Stimulated activated CD4-positive, alpha-beta T cell treated with anti-CD3 and anti-CD28 coated beads, TNF-alpha, amount 100 ng/mL, for 48 hours (primary cell): ENCODE measurements around the gene PKD1L1.
A peak's percentile ranks its signal among the peaks of the same experiment; 100 is the strongest.
"Not testable (repeated sequence)": the region's sequence is repeated elsewhere in the genome, so short reads cannot be mapped to it uniquely, and the experiment has no call there.

Experiments
- DNase-seq, 3 donors: peaks; one replicate each; pipeline ENCODE4 v3.0.0-alpha.2; 2020; ENCODE audit warnings: low read depth in 3 of 3

PKD1L1 gene

DNA sequence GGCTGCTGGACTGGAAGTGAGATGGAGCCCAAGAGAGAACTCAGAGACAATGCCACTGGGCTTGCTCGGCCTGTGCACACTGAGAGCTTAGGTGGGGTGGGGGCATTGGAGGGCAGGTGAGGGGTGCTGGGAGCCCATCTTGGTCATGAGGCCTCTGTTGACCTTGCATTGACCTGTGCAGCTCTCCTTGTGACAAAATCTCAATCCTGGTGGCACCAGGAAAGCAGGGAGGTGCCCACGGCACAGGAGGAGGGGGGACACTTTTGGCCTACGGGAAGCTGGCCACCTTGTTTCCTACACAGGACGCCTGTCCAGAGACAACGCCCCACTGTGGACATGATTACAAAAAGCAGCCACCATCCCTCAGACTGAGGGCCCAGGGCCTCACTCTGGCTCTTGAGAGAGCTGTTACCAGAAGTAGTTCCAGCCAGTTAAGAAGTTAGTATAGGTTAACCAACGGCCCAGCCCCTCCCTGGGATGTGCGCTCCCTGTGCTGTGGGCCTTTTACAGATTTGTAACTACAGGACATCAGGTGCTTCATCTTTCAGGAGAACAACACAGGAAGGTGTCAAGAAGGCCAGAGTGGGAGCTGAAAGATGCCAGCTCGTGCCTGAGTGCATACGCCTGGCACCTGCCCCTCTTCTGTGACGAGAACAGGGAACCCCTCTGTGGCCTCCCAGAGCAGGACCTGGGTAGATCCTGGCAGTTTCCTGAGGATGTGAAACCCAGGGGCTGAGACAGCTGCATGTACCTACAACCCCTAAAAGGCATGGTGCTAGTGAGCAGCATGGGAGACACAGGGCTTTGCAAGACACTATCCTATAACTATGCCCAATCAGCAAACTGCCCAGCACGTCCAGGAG lies 10.3 kb downstream of the PKD1L1 start:
- DNase-seq: no peak

GRCh38 chr7:47937065-47937687 lies 11.1 kb downstream of the PKD1L1 start:
- DNase-seq: peak in 2 of 3 donors; percentile 5 to 19

GRCh38 chr7:47936323-47936722 lies 11.9 kb downstream of the PKD1L1 start:
- DNase-seq: no peak

- no peak for DNase-seq
Observed at GRCh38 chr7:47935336-47935735, 12.9 kb downstream of the PKD1L1 start.

DNA sequence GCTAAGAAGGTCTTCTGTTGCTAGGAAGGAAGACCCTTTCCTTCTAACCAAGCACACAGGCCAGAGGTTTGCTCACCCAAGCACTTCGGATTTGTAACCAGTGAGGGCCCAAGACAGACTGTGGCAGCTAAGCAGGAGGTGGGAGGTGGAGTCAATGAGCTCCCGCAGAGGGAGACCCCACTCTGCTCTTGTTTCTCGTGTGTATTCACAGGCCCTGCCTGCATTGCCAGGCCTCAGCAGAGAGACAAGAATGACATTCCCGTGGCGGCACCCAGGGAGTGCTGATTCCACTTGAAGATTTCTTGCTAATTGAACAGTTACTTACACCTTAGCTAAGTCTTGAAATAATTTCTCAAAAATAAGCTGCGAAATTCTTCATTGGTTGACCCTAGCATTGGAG lies 13.4 kb downstream of the PKD1L1 start:
- no peak for DNase-seq

- no peak for DNase-seq
Observed at GRCh38 chr7:47933215-47933614, 15.1 kb downstream of the PKD1L1 start.

- no peak for DNase-seq
Observed at GRCh38 chr7:47932466-47933037, 15.7 kb downstream of the PKD1L1 start.

DNA sequence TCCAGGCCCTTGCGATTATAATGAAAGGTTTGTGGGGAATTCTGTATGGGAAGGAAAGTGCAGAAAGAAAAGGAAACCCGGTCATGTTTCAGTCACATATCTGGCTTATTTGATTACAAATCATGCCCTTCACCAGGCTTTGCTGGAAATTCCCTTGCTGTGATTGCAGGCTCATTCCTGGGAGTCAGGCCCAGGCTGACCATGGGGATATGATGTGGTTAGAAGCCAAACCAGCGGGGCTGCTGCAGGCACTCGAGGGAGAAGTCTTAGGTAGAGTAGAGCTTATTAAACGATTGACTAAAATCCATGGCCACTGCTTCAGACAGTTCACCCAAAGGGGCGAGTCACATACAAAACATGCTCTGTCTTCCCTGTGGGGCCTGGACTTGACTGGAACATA lies 16.2 kb downstream of the PKD1L1 start:
- no peak for DNase-seq

GRCh38 chr7:47931005-47932004 lies 17.0 kb downstream of the PKD1L1 start:
- no peak for DNase-seq

GRCh38 chr7:47924266-47924665 lies 24.0 kb downstream of the PKD1L1 start:
- no peak for DNase-seq

GRCh38 chr7:47923081-47923875 lies 25.0 kb downstream of the PKD1L1 start:
- DNase-seq: not testable (repeated sequence)

DNA sequence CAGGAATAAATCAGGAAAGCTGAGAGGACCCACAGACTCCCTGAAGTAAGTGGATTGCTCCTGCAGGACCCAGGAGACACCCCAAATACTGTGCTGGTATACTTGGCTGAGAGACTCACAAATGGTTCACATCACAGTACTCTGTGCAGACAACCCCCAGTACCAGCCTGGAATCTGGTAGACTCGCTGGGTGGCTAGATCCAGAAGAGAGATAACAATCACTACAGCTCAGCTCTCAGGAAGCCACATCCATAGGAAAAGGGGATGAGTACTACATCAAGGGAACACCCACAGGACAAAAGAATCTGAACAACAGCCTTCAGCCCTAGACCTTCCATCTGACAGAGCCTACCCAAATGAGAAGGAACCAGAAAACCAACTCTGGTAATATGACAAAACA lies 31.8 kb downstream of the PKD1L1 start:
- not testable (repeated sequence) for DNase-seq

DNA sequence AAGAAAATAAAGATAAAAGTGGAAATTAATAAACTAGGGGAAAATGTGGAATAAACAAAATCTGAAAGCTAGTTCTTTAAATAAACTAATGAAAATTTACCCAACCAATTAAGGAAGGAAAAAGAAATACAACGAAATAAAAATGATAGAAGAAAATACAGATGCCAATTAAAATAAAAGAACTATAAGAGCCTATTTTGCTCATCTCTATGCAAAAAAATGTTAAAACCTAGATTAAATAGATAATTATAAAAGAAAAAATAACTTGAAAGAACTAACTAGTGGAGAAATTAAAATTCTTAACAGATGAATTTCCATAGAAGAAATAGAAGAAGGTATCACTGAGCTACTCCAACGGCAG lies 32.7 kb downstream of the PKD1L1 start:
- DNase-seq: no peak

DNA sequence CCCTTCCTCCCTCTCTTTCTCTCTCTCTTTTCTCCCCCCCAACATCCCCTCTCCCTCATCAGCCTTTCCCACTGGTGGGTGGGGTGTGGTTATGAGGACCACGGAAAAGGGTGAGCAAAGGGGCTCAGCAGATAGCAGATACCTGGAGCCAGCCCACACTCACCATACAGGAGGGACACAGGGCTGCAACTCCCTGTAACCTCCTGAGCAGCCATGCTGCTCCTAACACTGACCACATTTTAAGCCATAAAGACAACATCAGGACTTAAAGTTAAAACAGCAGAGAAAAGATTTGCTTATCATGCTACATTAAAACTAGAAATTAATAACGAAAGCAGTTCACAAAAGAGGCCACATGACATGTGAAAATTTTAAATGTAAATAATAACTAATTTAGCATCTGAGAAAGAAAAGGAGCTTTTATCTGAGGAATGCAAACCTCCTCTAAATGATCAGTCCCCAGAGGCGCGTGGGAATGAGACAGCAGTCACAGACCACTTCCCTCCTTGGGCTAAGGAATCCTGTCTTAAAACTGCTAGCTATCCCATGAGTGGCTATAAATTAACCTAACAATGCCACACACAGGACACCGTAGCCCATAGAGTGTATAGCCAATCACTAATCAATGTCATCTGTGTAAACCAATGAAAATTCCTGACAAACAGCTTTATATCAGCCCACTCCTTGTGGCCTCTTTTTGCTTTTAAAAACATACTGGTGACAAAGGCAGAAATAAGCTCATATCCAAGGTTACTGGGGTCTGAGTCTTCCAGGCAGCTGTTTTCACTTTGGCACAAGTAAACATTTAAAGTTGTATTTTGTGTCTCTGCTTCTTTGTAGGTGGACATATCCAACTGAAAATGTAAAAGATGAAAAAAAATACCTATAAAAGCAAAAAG lies 33.3 kb downstream of the PKD1L1 start:
- no peak for DNase-seq

- DNase-seq: no peak
Observed at GRCh38 chr7:47912332-47912731, 35.9 kb downstream of the PKD1L1 start.

DNA sequence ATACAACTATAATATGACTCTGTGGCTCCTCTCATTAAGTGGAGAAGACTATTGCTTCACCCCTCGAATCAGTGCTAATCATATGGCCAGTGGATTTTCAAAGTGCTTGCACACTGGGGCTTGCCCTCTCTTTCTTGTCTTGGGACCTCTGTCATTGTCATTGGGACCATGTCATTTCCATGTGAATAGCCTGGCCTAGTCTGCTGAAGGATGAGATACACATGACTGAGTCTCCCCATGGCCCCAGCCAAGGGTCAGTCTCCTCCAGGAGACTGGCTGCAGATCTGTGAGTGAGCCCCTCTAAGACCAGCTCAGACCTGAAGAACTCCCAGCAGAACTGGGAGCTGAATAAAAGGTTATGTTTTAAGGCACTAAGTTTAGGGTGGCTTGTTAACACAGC lies 39.5 kb downstream of the PKD1L1 start:
- no peak for DNase-seq

DNA sequence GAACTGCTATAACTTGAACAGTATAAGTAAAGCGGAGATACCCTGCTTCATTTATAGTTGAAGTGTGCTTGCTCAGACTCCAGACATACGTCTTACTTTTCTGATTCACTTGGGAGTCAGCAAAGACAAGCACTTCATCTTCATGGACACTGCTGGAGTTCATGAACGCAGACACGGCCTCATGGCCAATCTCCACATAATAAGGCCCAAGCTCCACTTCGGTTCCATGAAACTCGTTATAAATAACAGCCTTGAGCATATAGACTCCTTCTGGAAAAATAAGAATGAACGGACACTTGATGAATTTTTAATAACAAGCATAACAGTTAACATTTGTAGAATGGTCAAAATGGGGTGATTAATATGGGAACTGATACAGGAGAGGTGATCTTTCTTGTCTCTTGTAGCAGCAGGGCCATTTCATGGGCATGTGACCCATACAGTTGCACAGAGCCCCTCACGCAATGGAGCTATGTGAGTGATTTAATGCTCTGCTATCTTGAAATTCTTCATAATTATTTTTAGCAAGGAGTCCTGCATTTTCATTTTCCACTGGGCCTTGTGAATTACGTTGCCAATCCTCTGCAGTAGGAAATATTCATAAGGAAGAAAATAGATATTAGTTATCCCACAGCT lies 40.2 kb downstream of the PKD1L1 start:
- DNase-seq: no peak

GRCh38 chr7:47906883-47907282 lies 41.4 kb downstream of the PKD1L1 start:
- no peak for DNase-seq
